Lower lobe of right lung (tissue), 2 donors: ENCODE data around the gene U2AF1L4. TPM values are rescaled to one million over a fixed set of nuclear protein-coding genes. Genes with fewer than 3 reads are reported as not detected.
A peak's percentile ranks its signal among the peaks of the same experiment; 100 is the strongest.

Source experiments
- ATAC-seq, 2 donors: fragments of 200-7000 bp; cut with Tn5 transposase; one replicate each; pipeline ENCODE4 v1.9.1; 2020 to 2022; ENCODE audit warnings: mild to moderate bottlenecking in 2 of 2, moderate library complexity in 2 of 2
- DNase-seq: peaks from one replicate; pipeline ENCODE4 v3.0.0-alpha.2; 2020
- H3K27ac ChIP-seq: fragments of 200-600 bp; one replicate; pipeline ENCODE4 v1.8.0; 2022
- H3K27me3 ChIP-seq: fragments of 200-600 bp; one replicate; pipeline ENCODE4 v1.8.0; 2022; ENCODE audit warnings: low read depth
- H3K36me3 ChIP-seq: fragments of 200-600 bp; one replicate; pipeline ENCODE4 v1.8.0; 2022; ENCODE audit warnings: mild to moderate bottlenecking
- H3K4me1 ChIP-seq: fragments of 200-600 bp; one replicate; pipeline ENCODE4 v1.8.0; 2022
- H3K4me3 ChIP-seq: fragments of 200-600 bp; one replicate; pipeline ENCODE4 v1.8.0; 2022; ENCODE audit warnings: mild to moderate bottlenecking
- H3K9me3 ChIP-seq: fragments of 200-600 bp; one replicate; pipeline ENCODE4 v1.8.0; 2022
- intact Hi-C: fragments of 100-400 bp; cut with DNase I; formaldehyde crosslinking; loops from one replicate; pipeline ENCODE4 v1.11.0; 2022
- total RNA-seq: library from RNA; stranded (reverse); fragmentation: NEBNext Ultra II Directional; extraction: Animal tissue kit (Norgen Biotek cat#: 25700); gene quantifications from one replicate; pipeline ENCODE4 v1.2.1, GENCODE V29; 2021
- TF ChIP-seq, protein P1 (sequence below): fragments of 200-600 bp; IDR thresholded peaks from one replicate; pipeline ENCODE4 v1.8.0; 2022; ENCODE audit warnings: antibody characterized with exemption, mild to moderate bottlenecking
- donor health status: DM: no; HTN: yes; CAD: no; lungs with severe emphysema.

U2AF1L4 gene
- total RNA-seq, 1 donor from 2014 or later: 20.3 TPM

DNA sequence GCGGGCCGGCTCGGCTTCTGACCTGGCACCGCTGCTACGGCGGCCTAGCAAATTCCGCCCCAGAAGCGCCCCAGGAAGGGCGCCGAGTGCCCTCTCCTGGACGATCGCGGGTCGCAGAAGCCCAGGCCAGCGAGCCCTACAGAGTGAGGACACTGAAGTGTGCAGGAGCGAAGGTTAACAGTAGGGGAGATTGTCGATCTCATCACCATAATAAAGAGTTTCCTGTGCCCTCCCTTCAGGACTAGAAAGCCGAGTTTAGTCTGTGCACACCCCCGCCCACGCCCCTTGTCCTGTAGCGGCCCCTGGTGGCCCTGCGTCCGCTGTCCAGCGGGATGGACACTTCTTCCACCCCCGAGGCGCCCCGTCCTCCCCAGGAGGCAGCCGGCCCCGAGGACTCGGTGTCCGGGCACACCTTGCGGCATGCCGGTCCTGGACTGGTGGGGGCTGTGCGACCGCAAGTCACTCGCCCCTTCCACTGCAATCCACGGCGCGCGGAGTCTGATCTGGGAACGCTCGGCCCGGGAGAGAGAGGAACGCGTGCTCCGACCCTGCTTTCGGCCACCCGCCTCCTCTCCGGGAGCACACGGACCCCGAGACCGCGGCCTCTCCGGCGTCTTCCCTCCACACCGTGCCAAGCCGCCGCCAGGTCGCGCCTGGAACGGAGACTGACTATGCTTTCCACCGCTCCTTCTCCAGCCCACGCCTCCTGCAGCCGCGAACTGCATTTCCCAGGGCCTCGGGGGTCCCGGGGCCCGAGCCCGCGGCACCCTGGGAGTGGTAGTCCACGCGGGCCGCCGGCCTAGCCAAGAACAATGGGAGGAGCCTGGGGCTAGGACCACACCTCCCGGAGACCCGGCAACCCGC, 28.2 kb downstream of the U2AF1L4 start:
- no peaks in the 10 kb centered on the region for H3K9me3 ChIP-seq
- TF ChIP-seq, protein P1, sequence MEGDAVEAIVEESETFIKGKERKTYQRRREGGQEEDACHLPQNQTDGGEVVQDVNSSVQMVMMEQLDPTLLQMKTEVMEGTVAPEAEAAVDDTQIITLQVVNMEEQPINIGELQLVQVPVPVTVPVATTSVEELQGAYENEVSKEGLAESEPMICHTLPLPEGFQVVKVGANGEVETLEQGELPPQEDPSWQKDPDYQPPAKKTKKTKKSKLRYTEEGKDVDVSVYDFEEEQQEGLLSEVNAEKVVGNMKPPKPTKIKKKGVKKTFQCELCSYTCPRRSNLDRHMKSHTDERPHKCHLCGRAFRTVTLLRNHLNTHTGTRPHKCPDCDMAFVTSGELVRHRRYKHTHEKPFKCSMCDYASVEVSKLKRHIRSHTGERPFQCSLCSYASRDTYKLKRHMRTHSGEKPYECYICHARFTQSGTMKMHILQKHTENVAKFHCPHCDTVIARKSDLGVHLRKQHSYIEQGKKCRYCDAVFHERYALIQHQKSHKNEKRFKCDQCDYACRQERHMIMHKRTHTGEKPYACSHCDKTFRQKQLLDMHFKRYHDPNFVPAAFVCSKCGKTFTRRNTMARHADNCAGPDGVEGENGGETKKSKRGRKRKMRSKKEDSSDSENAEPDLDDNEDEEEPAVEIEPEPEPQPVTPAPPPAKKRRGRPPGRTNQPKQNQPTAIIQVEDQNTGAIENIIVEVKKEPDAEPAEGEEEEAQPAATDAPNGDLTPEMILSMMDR: peak; percentile 95
- peak; percentile 95 to 96 for ATAC-seq
- peaks cover 18% of the 10 kb centered on the region for H3K36me3 ChIP-seq
- intact Hi-C loops: no loop called here
- H3K27me3 ChIP-seq: no peaks in the 10 kb centered on the region
- H3K4me3 ChIP-seq: peak overlapping the region; percentile 87
- H3K27ac ChIP-seq: peak overlapping the region; percentile 84
- peak; percentile 98 for DNase-seq
- peaks cover 26% of the 10 kb centered on the region for H3K4me1 ChIP-seq

DNA sequence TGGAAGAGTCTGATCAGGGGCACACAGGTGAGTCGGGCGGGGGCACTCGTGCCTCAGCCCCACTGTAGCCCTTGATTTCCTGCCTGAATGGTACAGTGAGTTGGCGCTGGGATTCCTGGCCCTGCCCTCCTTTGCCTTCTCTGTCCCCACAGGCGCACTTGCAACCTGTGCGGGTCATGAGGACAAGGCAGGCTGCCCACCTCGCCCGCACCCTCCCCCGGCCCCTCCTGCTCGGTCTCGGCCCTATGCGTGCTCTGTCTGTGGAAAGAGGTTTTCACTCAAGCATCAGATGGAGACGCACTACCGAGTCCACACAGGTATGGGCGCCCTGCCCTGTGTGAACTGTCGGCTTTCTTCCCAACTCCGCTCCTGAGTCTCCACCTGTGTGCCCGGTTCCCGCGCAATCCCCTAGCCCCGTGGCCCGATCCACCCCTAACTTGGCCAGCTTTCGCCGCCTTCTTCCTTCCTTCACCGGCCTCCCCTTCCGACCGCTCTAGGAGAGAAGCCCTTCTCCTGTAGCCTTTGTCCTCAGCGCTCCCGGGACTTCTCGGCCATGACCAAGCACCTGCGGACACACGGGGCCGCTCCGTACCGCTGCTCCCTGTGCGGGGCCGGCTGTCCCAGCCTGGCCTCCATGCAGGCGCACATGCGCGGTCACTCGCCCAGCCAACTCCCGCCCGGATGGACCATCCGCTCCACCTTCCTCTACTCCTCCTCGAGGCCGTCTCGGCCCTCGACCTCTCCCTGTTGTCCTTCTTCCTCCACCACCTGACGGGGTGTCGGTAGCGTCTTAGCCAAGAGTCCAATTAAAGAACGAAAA, 29.0 kb downstream of the U2AF1L4 start:
- intact Hi-C loops: no loop called here
- Histone ChIP-seq H3K36me3 (peaks cover 10% of the 10 kb centered on the region), H3K9me3 (no peaks in the 10 kb centered on the region), H3K4me3 (peak overlapping the region; percentile 87), H3K4me1 (peaks cover 26% of the 10 kb centered on the region), H3K27me3 (no peaks in the 10 kb centered on the region), H3K27ac (peak overlapping the region; percentile 84)
- ATAC-seq (peak; percentile 33 to 61), DNase-seq (peak; percentile 77)
- TF ChIP-seq, protein P1: no peak

DNA sequence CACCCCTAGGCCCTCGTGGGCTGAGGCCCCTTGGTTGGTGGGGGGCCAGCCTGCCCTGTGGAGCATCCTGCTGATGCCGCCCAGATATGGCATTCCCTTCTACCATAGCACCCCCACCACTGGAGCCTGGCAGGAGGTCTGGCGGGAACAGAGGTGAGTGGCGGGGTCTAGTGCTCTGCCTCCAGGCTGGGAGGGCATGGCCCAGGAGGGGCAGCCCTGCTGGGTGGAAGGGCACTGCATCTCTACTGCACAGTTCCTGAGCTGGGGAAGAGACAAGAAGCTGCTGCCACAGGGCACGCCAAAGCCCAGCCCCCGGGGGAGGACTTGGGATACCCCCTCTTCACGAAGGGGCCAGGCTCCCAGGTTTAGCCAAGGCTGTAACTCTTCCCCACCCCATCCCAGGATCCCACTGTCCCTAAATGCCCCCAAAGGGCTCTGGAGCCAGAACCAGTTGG, 29.8 kb downstream of the U2AF1L4 start:
- intact Hi-C loops: no loop called here
- Histone ChIP-seq H3K36me3 (peaks cover 8% of the 10 kb centered on the region), H3K27me3 (no peaks in the 10 kb centered on the region), H3K9me3 (no peaks in the 10 kb centered on the region), H3K27ac (peak overlapping the region; percentile 84), H3K4me3 (peak overlapping the region; percentile 87), H3K4me1 (peaks cover 26% of the 10 kb centered on the region)
- no peak for DNase-seq
- ATAC-seq: no peak
- TF ChIP-seq, protein P1: no peak

DNA sequence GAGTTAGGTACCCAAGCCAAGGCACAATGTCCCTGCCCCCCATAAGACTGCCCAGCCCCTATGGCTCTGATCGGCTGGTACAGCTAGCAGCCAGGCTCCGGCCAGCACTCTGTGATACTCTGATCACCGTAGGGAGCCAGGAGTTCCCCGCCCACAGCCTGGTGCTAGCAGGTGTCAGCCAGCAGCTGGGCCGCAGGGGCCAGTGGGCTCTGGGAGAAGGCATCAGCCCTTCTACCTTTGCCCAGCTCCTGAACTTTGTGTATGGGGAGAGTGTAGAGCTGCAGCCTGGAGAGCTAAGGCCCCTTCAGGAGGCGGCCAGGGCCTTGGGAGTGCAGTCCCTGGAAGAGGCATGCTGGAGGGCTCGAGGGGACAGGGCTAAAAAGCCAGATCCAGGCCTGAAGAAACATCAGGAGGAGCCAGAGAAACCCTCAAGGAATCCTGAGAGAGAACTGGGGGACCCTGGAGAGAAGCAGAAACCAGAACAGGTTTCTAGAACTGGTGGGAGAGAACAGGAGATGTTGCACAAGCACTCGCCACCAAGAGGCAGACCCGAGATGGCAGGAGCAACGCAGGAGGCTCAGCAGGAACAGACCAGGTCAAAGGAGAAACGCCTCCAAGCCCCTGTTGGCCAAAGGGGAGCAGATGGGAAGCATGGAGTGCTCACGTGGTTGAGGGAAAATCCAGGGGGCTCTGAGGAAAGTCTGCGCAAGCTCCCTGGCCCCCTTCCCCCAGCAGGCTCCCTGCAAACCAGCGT, 30.4 kb downstream of the U2AF1L4 start:
- ATAC-seq (no peak), DNase-seq (no peak)
- Histone ChIP-seq H3K36me3 (peaks cover 2% of the 10 kb centered on the region), H3K9me3 (no peaks in the 10 kb centered on the region), H3K27ac (peak overlapping the region; percentile 28), H3K4me3 (no peak overlapping the region), H3K27me3 (no peaks in the 10 kb centered on the region), H3K4me1 (peaks cover 25% of the 10 kb centered on the region)
- TF ChIP-seq, protein P1: no peak
- intact Hi-C loops: no loop called here

DNA sequence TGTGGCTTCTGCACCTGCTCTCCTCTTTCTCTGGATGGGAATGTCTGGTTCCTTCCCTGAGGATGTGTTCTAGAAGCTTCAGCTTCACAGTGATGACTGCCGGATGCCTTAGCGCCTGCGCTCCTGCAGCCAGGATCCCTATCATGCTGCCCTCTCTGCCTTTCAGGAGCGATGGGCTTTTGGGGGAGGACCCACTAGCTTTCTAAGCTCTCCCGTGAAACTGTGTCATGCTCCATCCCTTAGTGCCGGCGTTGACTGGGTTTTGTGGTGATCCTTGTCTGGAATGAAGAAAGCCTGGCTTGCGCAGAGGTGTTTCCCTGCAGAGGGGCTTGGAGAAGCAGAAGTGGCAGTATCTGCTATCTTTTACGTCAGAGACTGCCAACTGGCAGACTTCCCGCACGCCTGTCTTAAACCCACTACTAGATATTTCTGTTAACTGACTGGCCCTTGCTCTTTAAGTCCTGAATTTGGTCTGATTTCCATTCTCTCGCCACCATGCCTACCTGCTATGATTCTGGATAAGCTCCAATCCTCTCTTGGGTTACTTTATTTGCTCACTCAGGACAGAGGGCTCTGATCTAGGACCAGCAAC, 31.2 kb downstream of the U2AF1L4 start:
- TF ChIP-seq, protein P1: no peak
- H3K27ac ChIP-seq: no peak overlapping the region
- H3K4me3 ChIP-seq: no peak overlapping the region
- H3K27me3 ChIP-seq: no peaks in the 10 kb centered on the region
- DNase-seq (no peak), ATAC-seq (no peak)
- intact Hi-C loops: no loop called here
- H3K4me1 ChIP-seq: peaks cover 17% of the 10 kb centered on the region
- H3K36me3 ChIP-seq: no peaks in the 10 kb centered on the region
- H3K9me3 ChIP-seq: no peaks in the 10 kb centered on the region
